ENCODE data around the gene FFAR3.

FFAR3 gene

DNA sequence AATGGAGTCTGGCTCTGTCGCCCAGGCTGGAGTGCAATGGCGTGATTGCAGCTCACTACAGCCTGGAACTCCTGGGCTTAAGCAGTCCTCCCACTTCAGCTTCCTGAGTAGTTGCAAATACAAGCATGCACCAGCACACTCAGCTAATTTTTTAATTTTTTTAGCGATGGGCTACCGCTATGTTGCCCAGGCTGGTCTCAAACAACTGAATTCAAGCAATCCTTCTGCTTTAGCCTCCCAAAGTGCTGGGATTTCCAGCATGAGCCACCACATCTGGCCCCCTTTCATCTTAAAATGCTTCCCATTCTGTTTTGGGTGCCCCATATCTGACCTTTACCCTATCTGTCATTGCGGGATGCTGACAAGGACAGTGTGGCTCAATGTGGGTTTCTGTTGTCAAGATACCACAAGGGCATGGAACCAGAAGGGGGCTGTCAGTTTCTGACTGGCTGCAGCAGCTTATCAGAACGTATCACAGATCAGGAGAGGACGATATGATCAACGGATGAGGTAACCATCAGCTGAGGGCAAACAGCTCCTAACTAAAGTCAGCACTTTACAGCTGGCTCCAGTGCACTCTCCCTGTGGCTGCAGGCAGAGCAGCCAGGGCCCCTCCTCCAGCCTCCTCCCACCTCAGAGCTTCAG lies 45.0 kb downstream of the FFAR3 start:
- DNase-seq (ENCODE audit: low read depth in 3 of 3), result no peak

DNA sequence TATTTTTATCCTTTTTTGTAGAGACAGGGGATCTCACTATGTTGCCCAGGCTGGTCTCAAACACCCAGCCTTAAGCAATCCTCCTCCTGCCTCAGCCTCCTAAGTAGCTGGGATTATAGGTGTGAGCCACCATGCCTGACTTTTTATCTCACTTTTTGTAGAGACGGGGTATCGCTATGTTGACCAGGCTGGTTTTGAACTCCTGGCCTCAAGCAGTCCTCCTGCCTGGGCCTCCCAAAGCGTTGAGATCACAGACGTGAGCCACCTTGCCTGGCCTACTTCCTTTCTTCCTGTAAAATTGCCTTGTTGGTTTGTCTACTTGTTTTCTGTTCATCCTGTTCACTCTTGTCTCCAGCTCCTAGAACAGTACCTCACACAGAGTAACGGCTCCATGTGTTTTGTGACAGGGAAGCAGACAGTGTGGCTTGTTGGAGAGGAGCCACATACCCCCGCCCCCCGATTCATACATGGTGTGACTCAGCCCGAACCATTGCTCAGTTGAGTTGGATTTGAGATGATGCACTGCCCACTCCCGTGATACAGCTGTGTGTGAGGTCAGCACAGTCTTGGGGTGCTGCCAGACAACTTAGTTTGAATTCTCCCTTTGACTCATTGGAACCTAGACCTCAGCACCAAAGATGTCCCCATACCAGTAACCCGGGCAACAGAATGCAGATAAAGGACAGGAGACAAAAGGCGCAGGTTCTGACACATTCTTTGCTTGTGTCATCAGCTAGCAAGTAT lies 46.8 kb downstream of the FFAR3 start:
- DNase-seq (ENCODE audit: low read depth in 3 of 3), result peak in 2 of 3 experiments; percentile 5 to 69

DNA sequence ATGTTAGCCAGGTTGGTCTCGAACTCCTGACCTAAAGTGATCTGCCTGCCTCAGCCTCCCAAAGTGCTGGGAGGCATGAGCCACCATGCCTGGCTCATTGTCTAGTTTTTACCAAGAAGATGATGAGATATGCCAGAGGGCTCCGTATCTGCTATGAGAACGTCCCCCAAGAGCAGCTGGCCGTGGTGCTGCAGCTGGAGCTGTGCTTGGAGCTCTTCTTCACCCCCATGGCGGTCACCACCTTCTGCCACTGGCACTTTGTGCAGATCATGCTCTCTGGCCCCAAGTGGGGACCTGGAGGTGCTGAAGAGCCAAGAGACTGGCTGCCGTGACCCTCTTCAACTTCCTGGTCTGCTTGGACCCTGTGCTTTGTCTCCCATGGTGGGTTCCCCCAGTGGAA lies 49.4 kb downstream of the FFAR3 start:
- no peak for DNase-seq (ENCODE audit: low read depth in 3 of 3)

DNA sequence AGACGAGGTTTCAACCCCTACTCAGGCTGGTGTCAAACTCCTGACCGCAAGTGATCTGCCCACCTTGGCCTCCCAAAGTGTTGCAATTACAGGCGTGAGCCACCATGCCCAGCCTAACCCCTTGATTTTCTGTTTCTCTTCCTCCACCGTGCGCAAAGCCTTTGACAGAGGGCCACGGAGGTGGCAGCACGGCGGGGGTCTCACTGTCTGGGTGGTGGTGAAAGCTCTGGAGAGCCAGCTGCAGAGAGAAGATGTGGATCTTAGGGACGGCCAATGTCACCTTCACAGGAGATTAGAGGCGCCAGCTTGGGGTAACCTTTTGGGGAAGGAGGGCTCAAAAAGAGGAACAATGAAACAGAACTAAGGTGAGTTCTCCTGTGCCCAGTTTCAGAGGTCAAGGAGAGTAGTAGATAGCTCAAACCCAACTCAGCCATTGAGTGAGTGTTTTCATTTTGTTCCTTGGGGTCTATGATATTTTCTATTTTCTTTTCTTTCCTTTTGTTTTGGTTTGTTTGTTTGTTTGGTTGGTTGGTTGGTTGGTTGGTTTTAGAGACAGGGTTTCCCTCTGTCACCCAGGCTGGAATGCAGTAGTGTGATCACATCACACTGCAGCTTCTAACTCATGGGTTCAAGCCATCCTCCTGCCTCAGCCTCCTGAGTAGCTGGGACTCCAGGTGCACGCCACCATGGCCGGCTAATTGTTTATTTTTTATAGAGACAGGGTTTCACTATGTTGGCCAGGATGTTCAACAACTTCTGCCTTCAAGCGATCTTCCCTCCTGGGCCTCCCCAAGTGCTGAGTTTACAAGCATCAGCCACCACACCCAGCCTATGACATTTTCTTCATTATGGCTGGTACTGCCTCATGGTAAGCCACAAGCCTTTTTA lies 50.3 kb downstream of the FFAR3 start:
- DNase-seq (ENCODE audit: low read depth in 3 of 3), result no peak

DNA sequence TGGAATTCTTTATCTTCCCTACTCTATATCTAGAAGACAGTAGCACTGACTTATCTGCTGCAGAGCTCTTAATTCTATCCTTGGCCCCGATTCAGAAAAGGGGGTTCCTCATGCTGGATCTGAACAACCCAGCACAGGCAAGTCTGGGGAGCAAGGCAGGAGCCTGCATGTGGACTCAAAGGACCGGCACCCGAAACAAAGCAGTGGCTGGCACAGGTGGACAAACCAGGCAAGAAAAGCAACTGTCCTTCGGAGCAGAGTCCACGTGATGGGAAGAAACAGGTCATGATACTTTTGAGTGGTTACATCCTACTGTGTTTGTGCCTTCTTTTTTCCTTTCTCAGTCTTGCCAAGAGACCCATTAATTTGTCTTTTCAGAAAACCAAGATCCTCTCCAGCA lies 50.9 kb downstream of the FFAR3 start:
- no peak for DNase-seq (ENCODE audit: low read depth in 3 of 3)

Data from stimulated activated CD4-positive, alpha-beta T cell treated with anti-CD3 and anti-CD28 coated beads, TNF-alpha, amount 100 ng/mL, for 24 hours (primary cell).